GM18868 (cell line): ENCODE data around the gene ADCY2.

Experiments used
- ATAC-seq: cut with Tn5 transposase; IDR thresholded peaks from one replicate; pipeline ENCODE4 v1.9.1; 2021; ENCODE audit warnings: mild to moderate bottlenecking, moderate library complexity; ENCODE audit not compliant: unreplicated experiment

ADCY2 gene

GRCh38 chr5:7495131-7495517, 99.2 kb downstream of the ADCY2 start:
- ATAC-seq: no peak

- no peak for ATAC-seq
These were observed 104.3 kb downstream of the ADCY2 start for GRCh38 chr5:7500256-7500655.

GRCh38 chr5:7501061-7501460, 105.1 kb downstream of the ADCY2 start:
- ATAC-seq: no peak

- no peak for ATAC-seq
These were observed 107.6 kb downstream of the ADCY2 start for GRCh38 chr5:7503564-7503963.

GRCh38 chr5:7515284-7515914, 119.5 kb downstream of the ADCY2 start:
- ATAC-seq: no peak

GRCh38 chr5:7516253-7516652, 120.3 kb downstream of the ADCY2 start:
- ATAC-seq: no peak

- ATAC-seq: no peak
These were observed 121.1 kb downstream of the ADCY2 start for GRCh38 chr5:7517006-7517405.

- ATAC-seq: no peak
These were observed 123.1 kb downstream of the ADCY2 start for GRCh38 chr5:7518947-7519560.

GRCh38 chr5:7519564-7519963, 123.6 kb downstream of the ADCY2 start:
- ATAC-seq: no peak

- no peak for ATAC-seq
These were observed 133.9 kb downstream of the ADCY2 start for GRCh38 chr5:7529880-7530279.

GRCh38 chr5:7533941-7534340, 138.0 kb downstream of the ADCY2 start:
- no peak for ATAC-seq

GRCh38 chr5:7534505-7534904, 138.6 kb downstream of the ADCY2 start:
- no peak for ATAC-seq

GRCh38 chr5:7537573-7537972, 141.6 kb downstream of the ADCY2 start:
- no peak for ATAC-seq

- ATAC-seq: no peak
These were observed 143.6 kb downstream of the ADCY2 start for GRCh38 chr5:7539571-7539970.

GRCh38 chr5:7540736-7541485, 145.0 kb downstream of the ADCY2 start:
- no peak for ATAC-seq

GRCh38 chr5:7541898-7542297, 146.0 kb downstream of the ADCY2 start:
- no peak for ATAC-seq

GRCh38 chr5:7546555-7546954, 150.6 kb downstream of the ADCY2 start:
- ATAC-seq: no peak

GRCh38 chr5:7548596-7548995, 152.7 kb downstream of the ADCY2 start:
- ATAC-seq: no peak

- no peak for ATAC-seq
These were observed 169.6 kb downstream of the ADCY2 start for GRCh38 chr5:7565559-7565958.

GRCh38 chr5:7576023-7576715, 180.2 kb downstream of the ADCY2 start:
- no peak for ATAC-seq

- ATAC-seq: no peak
These were observed 181.4 kb downstream of the ADCY2 start for GRCh38 chr5:7577381-7577780.

- no peak for ATAC-seq
These were observed 182.1 kb downstream of the ADCY2 start for GRCh38 chr5:7578071-7578470.
